DMS79 treated with DMSO at 0.1 percent for 48 hours (cell line): Measurements from ENCODE around the gene STT3B.

Source experiments
- DNase-seq: peaks from one replicate; lab custom pipeline; 2025; lab: John Stamatoyannopoulos, UW

STT3B gene

GRCh38 chr3:31552103-31552502 is 19.4 kb downstream of the STT3B start:
- no peak for DNase-seq

DNA sequence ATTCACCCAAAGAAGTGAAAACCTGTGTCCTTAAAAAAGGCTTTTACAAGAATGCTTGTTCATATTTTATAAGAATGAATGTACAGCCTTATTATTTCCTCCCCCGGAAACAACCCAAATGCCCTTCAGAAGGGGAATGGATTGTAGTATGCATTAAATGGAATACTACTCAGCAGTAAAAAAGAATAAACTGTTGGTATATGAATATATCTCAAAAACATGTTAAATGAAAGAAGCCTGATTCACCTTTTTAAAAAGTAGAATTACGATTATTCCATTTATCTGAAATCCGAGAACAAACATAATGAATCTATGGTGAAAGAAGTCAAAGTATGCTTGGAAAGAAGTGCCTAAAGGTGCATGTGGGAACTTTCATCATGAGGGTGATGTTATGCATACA is 20.5 kb downstream of the STT3B start:
- DNase-seq = no peak

GRCh38 chr3:31555204-31555603 is 22.5 kb downstream of the STT3B start:
- DNase-seq = no peak

- DNase-seq = no peak
Measured at GRCh38 chr3:31559872-31560534, 27.3 kb downstream of the STT3B start.

DNA sequence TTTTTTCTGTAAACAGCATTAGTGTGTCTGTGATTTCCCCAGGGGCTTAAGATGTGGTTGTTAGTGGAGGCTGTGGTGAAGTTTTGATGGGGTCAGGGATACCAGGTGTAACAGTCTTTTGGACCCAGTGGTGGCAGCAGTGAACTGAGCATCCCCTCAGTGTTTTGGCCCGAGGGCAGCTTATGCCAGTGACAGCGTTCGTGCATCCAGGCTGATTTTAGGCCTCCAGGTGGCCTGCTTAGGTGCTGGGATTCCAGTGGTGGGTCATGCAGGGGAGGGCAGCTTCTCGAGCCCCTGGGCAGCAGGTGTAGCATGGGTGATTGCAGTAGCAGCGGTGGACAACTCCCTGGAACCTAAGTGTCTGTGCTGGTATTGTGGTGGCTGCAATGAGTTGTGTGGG is 29.2 kb downstream of the STT3B start:
- DNase-seq = no peak

- no peak for DNase-seq
Measured at GRCh38 chr3:31562525-31562924, 29.8 kb downstream of the STT3B start.

- no peak for DNase-seq
Measured at GRCh38 chr3:31565288-31565687, 32.6 kb downstream of the STT3B start.

DNA sequence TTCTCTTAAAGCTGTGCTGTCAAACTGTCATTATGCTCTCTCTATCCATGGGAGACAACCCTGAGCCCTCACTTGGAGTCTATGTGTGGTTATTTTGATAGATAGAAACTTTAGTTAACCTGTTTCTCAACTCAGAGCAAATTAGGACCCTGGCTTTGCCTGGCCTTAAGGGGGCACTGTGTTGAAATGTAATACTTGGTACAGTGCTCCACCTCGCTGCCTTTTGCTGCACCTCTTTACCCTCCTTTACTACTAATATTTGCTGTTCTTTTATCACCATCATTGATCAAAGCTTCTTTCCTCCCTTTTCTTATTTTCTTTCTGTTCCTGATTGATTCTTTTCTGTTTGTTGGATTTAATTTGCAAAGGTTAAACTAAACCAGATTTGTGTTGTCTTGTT is 34.3 kb downstream of the STT3B start:
- no peak for DNase-seq

DNA sequence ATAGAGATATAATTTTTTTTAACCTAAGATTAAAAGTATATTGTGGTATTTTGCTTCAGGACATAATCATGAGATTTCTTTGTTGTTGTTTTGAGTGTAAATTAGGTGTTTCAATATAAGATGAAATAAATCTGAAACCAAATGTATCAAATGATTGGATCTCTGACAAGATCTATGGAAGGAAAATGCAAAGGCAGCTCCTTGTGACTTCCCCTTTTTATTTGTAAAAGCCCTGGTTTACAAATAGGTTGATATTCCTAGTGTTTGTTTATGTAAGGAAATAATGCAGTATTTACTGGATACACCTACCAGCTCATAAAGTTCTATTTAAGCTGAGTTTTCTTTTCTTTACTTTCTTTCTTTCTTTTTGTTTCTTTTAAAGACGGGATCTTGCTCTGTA is 35.9 kb downstream of the STT3B start:
- no peak for DNase-seq

- no peak for DNase-seq
Measured at GRCh38 chr3:31571325-31571724, 38.6 kb downstream of the STT3B start.

DNA sequence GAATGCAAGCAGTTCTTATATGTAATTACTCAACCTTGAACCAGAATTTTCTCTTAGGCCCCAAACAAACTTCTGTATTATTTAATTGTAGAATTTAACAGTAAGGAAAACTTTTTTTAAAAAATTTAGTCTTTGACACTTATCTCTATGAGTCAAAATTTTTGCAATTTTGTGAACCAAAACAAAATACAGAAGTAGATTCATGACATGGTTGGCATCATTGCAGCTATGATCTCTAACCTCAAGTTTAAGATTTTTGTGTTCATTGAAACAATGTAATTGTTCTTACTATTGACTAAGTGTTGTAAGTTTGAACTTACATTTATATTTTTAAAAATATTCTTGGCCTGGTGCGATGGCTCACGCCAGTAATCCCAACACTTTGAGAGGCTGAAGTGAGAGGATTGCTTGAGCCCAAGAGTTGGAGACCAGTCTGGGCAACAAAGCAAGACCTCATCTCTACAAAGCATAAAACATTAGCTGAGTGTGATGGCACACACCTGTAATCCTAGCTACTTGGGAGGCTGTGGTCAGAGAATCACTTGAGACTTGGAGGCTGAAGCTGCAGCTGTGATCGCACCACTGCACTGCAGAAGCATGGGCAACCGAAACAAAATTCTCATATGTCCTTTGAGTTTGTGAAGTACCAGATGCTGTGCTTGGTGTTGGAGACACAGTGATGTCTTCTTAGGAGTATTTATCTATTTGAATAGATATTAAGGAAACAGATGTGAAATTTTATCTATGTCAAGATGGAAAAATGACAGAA is 39.7 kb downstream of the STT3B start:
- no peak for DNase-seq

- DNase-seq = no peak
Measured at GRCh38 chr3:31573036-31573779, 40.5 kb downstream of the STT3B start.

GRCh38 chr3:31575448-31575847 is 42.7 kb downstream of the STT3B start:
- no peak for DNase-seq

DNA sequence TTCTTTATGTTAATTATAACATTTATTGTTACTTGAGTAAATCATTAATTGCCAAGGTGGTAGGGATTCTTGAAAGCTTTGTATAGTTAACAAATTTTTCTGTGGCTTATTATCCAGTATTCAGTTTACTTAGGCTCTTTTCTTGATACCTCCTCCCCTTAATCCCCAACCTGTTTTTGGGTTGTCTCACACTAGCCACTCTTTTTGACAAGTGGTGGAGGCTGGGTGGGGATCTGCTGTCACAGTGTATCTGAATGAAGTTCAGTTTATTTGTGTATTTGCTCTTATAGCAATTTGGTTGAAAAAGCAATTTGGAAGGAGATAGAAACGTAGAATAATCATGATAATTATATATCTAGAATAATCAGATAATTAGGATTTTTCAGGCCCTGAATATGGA is 43.8 kb downstream of the STT3B start:
- no peak for DNase-seq

GRCh38 chr3:31577232-31577631 is 44.5 kb downstream of the STT3B start:
- no peak for DNase-seq

DNA sequence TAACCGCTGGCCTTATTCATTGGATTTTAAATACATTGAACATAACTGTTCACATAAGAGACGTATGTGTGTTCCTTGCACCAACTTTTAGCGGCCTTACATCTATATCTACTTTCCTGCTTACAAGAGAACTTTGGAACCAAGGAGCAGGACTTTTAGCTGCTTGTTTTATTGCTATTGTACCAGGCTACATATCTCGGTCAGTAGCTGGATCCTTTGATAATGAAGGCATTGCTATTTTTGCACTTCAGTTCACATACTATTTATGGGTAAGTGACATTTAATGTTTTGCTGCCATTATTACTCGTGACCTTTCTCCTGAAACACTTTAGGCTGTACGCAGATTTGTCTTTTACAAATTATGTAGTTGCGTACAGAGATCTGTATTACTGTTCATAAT is 47.1 kb downstream of the STT3B start:
- no peak for DNase-seq

DNA sequence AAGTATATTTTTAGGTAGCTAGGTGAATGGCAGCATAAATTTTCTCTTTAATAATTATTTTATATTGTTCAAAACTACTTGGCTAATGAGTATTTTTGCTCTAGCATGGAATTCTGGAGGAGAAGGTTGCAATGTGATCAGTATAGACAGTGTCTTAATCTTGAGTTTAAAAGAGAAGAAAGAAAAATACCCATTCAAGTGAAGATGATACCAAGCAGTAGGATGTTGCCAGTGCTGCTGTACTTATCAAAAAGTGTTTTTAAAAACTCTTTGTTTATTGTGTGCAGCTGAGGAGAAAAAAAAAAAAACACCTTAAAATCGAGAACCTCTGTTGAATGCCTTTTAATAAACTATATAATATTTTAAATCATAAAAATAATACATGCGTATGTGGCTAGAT is 47.9 kb downstream of the STT3B start:
- no peak for DNase-seq

DNA sequence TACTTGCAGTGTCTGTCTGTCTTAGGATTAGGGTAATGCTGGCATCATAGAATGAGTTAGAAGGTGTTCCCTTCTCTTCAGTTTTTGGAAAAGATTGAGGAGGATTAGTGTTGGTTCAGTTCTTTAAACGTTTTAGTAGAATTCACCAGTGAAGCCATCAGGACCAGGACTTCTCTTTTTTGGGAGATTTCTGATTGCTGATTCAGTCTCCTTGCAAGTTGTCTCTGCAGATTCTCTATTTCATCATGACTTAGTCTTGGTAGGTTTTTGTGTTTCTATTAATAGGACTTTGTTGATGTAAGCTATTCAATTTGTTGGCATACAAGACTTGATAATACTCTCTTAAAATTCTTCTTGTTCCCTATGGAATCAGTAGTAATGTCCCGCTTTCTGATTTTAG is 48.9 kb downstream of the STT3B start:
- no peak for DNase-seq

DNA sequence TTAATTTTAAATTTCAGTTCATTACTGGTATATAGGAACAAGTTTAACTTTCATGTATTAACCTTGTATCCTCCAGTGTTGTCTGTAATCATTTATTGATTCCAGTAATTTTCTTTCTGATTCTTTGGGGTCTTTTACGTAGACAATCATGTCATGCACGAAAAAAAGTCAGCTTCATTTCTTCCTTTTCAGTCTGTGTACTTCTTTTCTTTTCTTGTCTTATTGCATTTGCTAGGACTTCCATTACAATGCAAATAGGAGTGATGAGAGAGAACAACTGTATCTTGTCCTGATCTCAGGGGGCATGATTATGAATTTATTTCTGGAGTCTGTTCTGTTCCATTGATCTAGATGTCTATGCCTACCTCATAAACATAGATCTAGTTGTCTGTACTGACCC is 56.5 kb downstream of the STT3B start:
- DNase-seq = no peak

- DNase-seq = no peak
Measured at GRCh38 chr3:31590650-31591049, 57.9 kb downstream of the STT3B start.

- DNase-seq = no peak
Measured at GRCh38 chr3:31592764-31593163, 60.0 kb downstream of the STT3B start.

DNA sequence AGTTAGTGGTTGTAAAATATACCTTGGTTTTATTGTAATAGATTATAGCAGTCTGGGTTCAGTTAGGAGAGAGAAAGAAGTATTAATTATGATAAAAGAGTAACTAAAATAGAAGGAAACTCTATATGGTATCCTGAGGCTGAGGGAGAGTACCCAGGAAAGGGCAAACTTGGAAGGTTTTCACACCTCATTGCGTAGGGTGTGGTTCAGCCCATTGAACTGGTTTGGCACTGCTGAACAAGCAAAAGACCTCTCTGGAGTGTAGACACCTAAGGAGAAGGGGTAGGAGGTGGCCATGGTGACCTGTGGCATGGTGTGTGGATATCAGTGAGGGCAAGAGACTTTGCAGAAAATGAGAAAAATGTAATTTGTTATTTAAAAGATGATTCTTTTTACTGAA is 63.5 kb downstream of the STT3B start:
- DNase-seq = no peak

- no peak for DNase-seq
Measured at GRCh38 chr3:31600431-31600830, 67.7 kb downstream of the STT3B start.
